Breast epithelium (tissue), 3 donors: Measurements from ENCODE around the gene TSC22D3.

ENCODE experiments used
- CTCF ChIP-seq, 3 donors: fragments of 450-650 bp; IDR thresholded peaks; one replicate each; pipeline ENCODE4 v1.5.1; 2016 to 2017; ENCODE audit warnings: antibody characterized with exemption in 3 of 3, mild to moderate bottlenecking in 3 of 3, moderate library complexity in 3 of 3
- POLR2A ChIP-seq: fragments of 450-650 bp; IDR thresholded peaks from one replicate; pipeline ENCODE4 v1.6.1; 2016; ENCODE audit warnings: antibody characterized with exemption, mild to moderate bottlenecking, moderate library complexity

- TF ChIP-seq CTCF (IDR thresholded peaks at IDR 0.05) = no peak
- TF ChIP-seq POLR2A = no peak
Observed at GRCh38 chrX:107773906-107774435, 1.6 kb downstream of the TSC22D3 start.
